A673 (cell line): ENCODE results near the gene RYK.

Experiments
- EZH2 ChIP-seq: fragments of 200-600 bp; sonication (generic); IDR thresholded peaks from 2 replicates; pipeline ENCODE4 v1.6.1; 2017; ENCODE audit warnings: borderline replicate concordance, low read depth, mild to moderate bottlenecking, mixed read lengths, antibody characterized with exemption, low read length; ENCODE audit not compliant: poor library complexity, severe bottlenecking
- TF ChIP-seq, protein P1 (sequence below): fragments of 300-800, 200-600 bp; sonication (generic); conservative IDR thresholded peaks from 2 replicates; pipeline ENCODE4 v1.5.1; 2017; ENCODE audit warnings: low read depth, mild to moderate bottlenecking, antibody characterized with exemption, low read length, moderate library complexity, mixed read lengths

DNA sequence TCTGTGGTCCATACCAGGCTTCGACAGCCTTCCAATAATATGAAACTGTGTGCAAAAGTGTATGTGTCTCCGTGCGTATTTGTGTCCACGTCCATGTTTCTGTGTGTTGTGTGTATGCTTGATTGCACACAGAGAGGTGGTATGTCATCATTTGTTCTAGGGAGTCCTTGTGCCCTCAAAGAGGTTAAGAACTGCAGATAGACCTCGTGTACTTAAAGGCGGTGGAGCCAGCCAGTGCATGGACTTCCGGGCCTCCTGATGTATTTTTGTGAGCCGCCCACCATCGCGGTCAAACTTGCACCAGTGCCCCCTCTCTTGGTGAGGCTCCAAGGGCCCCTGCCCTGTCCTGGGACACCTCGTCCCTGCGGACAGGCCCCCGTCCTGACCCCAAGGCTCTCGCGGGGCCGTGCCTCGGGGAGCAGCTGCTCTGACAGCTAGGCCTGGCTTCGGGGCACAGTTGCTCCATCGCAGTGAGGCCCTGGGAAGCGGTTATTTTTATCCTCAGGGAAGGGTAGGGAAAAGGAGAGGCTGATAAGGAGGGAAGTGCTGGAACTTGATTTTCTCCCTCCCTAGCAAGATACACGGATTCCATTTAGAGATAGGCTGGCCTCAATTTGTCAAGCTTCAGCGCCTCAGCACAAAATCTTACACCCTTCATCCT is 1.2 kb upstream of the RYK start:
- TF ChIP-seq, protein P1, sequence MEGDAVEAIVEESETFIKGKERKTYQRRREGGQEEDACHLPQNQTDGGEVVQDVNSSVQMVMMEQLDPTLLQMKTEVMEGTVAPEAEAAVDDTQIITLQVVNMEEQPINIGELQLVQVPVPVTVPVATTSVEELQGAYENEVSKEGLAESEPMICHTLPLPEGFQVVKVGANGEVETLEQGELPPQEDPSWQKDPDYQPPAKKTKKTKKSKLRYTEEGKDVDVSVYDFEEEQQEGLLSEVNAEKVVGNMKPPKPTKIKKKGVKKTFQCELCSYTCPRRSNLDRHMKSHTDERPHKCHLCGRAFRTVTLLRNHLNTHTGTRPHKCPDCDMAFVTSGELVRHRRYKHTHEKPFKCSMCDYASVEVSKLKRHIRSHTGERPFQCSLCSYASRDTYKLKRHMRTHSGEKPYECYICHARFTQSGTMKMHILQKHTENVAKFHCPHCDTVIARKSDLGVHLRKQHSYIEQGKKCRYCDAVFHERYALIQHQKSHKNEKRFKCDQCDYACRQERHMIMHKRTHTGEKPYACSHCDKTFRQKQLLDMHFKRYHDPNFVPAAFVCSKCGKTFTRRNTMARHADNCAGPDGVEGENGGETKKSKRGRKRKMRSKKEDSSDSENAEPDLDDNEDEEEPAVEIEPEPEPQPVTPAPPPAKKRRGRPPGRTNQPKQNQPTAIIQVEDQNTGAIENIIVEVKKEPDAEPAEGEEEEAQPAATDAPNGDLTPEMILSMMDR: no peak
- TF ChIP-seq EZH2: no peak
